Ovary (tissue), 9 donors: ENCODE data around the gene ATP2C2. TPM values are rescaled to one million over a fixed set of nuclear protein-coding genes. Genes with fewer than 3 reads are reported as not detected.

Source experiments
- DNase-seq, 5 donors: peaks; one replicate each; pipeline ENCODE4 v3.0.0-alpha.2; 2019 to 2020
- H3K27ac ChIP-seq, 2 donors: fragments of 200-600 bp; one replicate each; pipeline versions ENCODE4 v1.5.1 to v1.8.0; 2019 to 2022
- H3K27me3 ChIP-seq: fragments of 200-600 bp; one replicate; pipeline ENCODE4 v1.8.0; 2022
- H3K36me3 ChIP-seq: fragments of 200-600 bp; sonication (generic); one replicate; pipeline ENCODE4 v1.5.1; 2019
- H3K4me1 ChIP-seq: one replicate; pipeline ENCODE4 v1.8.1; 2013; ENCODE audit warnings: mild to moderate bottlenecking, moderate library complexity; ENCODE audit not compliant: insufficient read depth
- H3K4me3 ChIP-seq: fragments of 200-600 bp; sonication (generic); one replicate; pipeline ENCODE4 v1.5.1; 2017
- H3K9me3 ChIP-seq, 2 donors: fragments of 200-600 bp in 1 of 2; sonication (generic) in 1 of 2; one replicate each; pipeline versions ENCODE4 v1.5.1 to v1.8.1; 2013 to 2019; ENCODE audit warnings: mild to moderate bottlenecking in 1 of 2, moderate library complexity in 1 of 2
- CTCF ChIP-seq, 3 donors: fragments of 450-650 bp in 2 of 3; fragments of 200-600 bp in 1 of 3; IDR thresholded peaks; one replicate each; pipeline versions ENCODE4 v1.5.1 to v1.8.0; 2016 to 2022; ENCODE audit warnings: antibody characterized with exemption in 3 of 3, mild to moderate bottlenecking in 1 of 3
- EP300 ChIP-seq: sonication (generic); formaldehyde crosslinking; IDR thresholded peaks from one replicate; pipeline ENCODE4 v1.6.1; 2017; ENCODE audit warnings: antibody characterized with exemption
- POLR2A ChIP-seq: fragments of 450-650 bp; IDR thresholded peaks from one replicate; pipeline ENCODE4 v1.6.1; 2017; ENCODE audit warnings: antibody characterized with exemption, mild to moderate bottlenecking, moderate library complexity
- WGBS, 3 donors: extraction: QIAGEN DNeasy Blood & Tissue Kit in 1 of 3; methylation state at CpG; one replicate each; pipeline versions ENCODE4 v1.1.5 to v1.1.7; 2013 to 2017; 5-methylcytosine and 5-hydroxymethylcytosine counted together
- intact Hi-C, 4 donors: fragments of 100-400 bp; cut with DNase I; formaldehyde crosslinking; loops; one replicate each; pipeline versions ENCODE4 v1.11.0 to v1.15.1; 2022 to 2023
- polyA plus RNA-seq, 2 donors: library from polyadenylated mRNA; stranded (reverse); fragments of 200-250 nt in 1 of 2; fragments of 350-450 nt in 1 of 2; fragmentation: Illumina TruSeq in 1 of 2; extraction: RNeasy Lipid Tissue Mini Kit (QIAGEN cat#74804) in 1 of 2; gene quantifications; one replicate each; pipeline ENCODE4 v1.2.3, GENCODE V29; 2013 to 2014
- total RNA-seq, 7 donors: library from RNA; depleted of rRNA in 2 of 7; stranded (reverse); fragments of >200 nt in 2 of 7; fragmentation: NEBNext Ultra II Directional in 3 of 7; extraction: Animal tissue kit (Norgen Biotek cat#: 25700) in 3 of 7; gene quantifications; one replicate each; pipeline versions ENCODE4 v1.1.0 to v1.2.4, GENCODE V29; 2016 to 2023
- donor health status: DM: no; HTN: no; CAD: no; lungs with moderate emphysema.
- donor health status: DM: no; HTN: no; CAD: no.
- donor health status: Bipolar disorder and iron deficiency.
- donor health status: DM: yes; HTN: yes; CAD: no.
- donor health status: DM: no; HTN: no; CAD: no.
- donor health status: DM: yes; HTN: yes; CAD: no.

The ATP2C2 gene
- total and polyA plus RNA-seq, 9 donors = 0.10 to 8.5 (median 1.3) TPM; not detected in 3

- Histone ChIP-seq H3K27me3 (no peaks in the 10 kb centered on the region), H3K9me3 (no peaks in the 10 kb centered on the region), H3K4me1 (no peaks in the 10 kb centered on the region), H3K36me3 (no peaks in the 10 kb centered on the region), H3K4me3 (no peak overlapping the region), H3K27ac (no peak overlapping the region)
- intact Hi-C loops = no loop called here
- WGBS, 3 donors = 80 to 88% (median 85%) methylated on average over 8 of the region's 8 CpGs
- TF ChIP-seq POLR2A (no peak), EP300 (no peak), CTCF (IDR thresholded peaks at IDR 0.05) (no peak)
- DNase-seq = no peak
These were observed 23.6 kb upstream of the ATP2C2 start for GRCh38 chr16:84344781-84345180.

- Histone ChIP-seq H3K27ac (no peak overlapping the region), H3K4me1 (no peaks in the 10 kb centered on the region), H3K36me3 (no peaks in the 10 kb centered on the region), H3K4me3 (no peak overlapping the region), H3K9me3 (no peaks in the 10 kb centered on the region), H3K27me3 (no peaks in the 10 kb centered on the region)
- DNase-seq = no peak
- TF ChIP-seq CTCF (IDR thresholded peaks at IDR 0.05) (no peak), POLR2A (no peak), EP300 (no peak)
- intact Hi-C loops = no loop called here
- 82 to 88% (median 87%) methylated on average over 9 of the region's 9 CpGs for WGBS, 3 donors
These were observed 21.2 kb upstream of the ATP2C2 start for GRCh38 chr16:84347161-84347560.

GRCh38 chr16:84348386-84348888 is 19.9 kb upstream of the ATP2C2 start:
- Histone ChIP-seq H3K27me3 (no peaks in the 10 kb centered on the region), H3K4me3 (no peak overlapping the region), H3K36me3 (no peaks in the 10 kb centered on the region), H3K27ac (no peak overlapping the region), H3K9me3 (no peaks in the 10 kb centered on the region), H3K4me1 (no peaks in the 10 kb centered on the region)
- WGBS, 3 donors = 33 to 46% (median 43%) methylated on average over 6 of the region's 6 CpGs
- no peak for DNase-seq
- intact Hi-C loops = no loop called here
- TF ChIP-seq EP300 (no peak), CTCF (IDR thresholded peaks at IDR 0.05) (no peak), POLR2A (no peak)

- Histone ChIP-seq H3K27ac (no peak overlapping the region), H3K4me3 (no peak overlapping the region), H3K36me3 (no peaks in the 10 kb centered on the region), H3K9me3 (no peaks in the 10 kb centered on the region), H3K4me1 (no peaks in the 10 kb centered on the region), H3K27me3 (no peaks in the 10 kb centered on the region)
- 89 to 93% (median 93%) methylated on average over 11 of the region's 11 CpGs for WGBS, 3 donors
- no peak for DNase-seq
- TF ChIP-seq POLR2A (no peak), EP300 (no peak), CTCF (IDR thresholded peaks at IDR 0.05) (no peak)
- intact Hi-C loops = no loop called here
These were observed 18.3 kb upstream of the ATP2C2 start for GRCh38 chr16:84349862-84350684.
